Left lung (tissue), 10 donors: ENCODE measurements around the gene COPS7A. TPM values are rescaled to one million over a fixed set of nuclear protein-coding genes. Genes with fewer than 3 reads are reported as not detected.

Source experiments
- ATAC-seq: fragments of 200-7000 bp; cut with Tn5 transposase; one replicate; pipeline ENCODE4 v1.9.1; 2020; ENCODE audit warnings: moderate library complexity
- DNase-seq, 4 donors: peaks; one replicate each; pipeline ENCODE4 v3.0.0-alpha.2; 2013 to 2020
- H3K27ac ChIP-seq, 2 donors: fragments of 200-600 bp; sonication (generic) in 1 of 2; one replicate each; pipeline versions ENCODE4 v1.5.0 to v1.8.0; 2020 to 2021
- H3K27me3 ChIP-seq, 2 donors: fragments of 200-600 bp; sonication (generic) in 1 of 2; one replicate each; pipeline versions ENCODE4 v1.5.0 to v1.8.0; 2020 to 2021
- H3K36me3 ChIP-seq, 2 donors: fragments of 200-600 bp; sonication (generic) in 1 of 2; one replicate each; pipeline versions ENCODE4 v1.5.0 to v1.8.0; 2020 to 2021
- H3K4me1 ChIP-seq, 2 donors: fragments of 200-600 bp; one replicate each; pipeline ENCODE4 v1.8.0; 2021
- H3K4me3 ChIP-seq, 2 donors: fragments of 200-600 bp; sonication (generic) in 1 of 2; one replicate each; pipeline versions ENCODE4 v1.5.0 to v1.8.0; 2020 to 2021; ENCODE audit warnings: mild to moderate bottlenecking in 1 of 2
- H3K9me3 ChIP-seq, 2 donors: fragments of 200-600 bp; sonication (generic) in 1 of 2; one replicate each; pipeline versions ENCODE4 v1.5.0 to v1.8.0; 2020 to 2021
- CTCF ChIP-seq, 2 donors: fragments of 200-600 bp; sonication (generic) in 1 of 2; IDR thresholded peaks; one replicate each; pipeline versions ENCODE4 v1.5.0 to v1.8.0; 2021; ENCODE audit warnings: antibody characterized with exemption in 2 of 2
- intact Hi-C, 2 donors: fragments of 100-400 bp; cut with DNase I; formaldehyde crosslinking; loops; one replicate each; pipeline versions ENCODE4 v1.11.2 to v1.14.2; 2022
- polyA plus RNA-seq, 6 donors: library from polyadenylated mRNA; unstranded; fragments of 120-200 nt; gene quantifications; one replicate each; pipeline ENCODE4 v1.2.1, GENCODE V29; 2013; ENCODE audit not compliant: insufficient read length in 6 of 6
- total RNA-seq, 2 donors: library from RNA; stranded (reverse); fragmentation: NEBNext Ultra II Directional; extraction: Animal tissue kit (Norgen Biotek cat#: 25700); gene quantifications; one replicate each; pipeline ENCODE4 v1.2.1, GENCODE V29; 2021
- donor health status: DM: no; HTN: yes; CAD: no.
- donor health status: DM: no; HTN: no; CAD: no.

Gene COPS7A
- total and polyA plus RNA-seq, 8 donors = 51.4 to 67.5 (median 54.1) TPM

- peaks cover 0 to 40% of the 10 kb centered on the region in 2 donors for H3K27me3 ChIP-seq
- no peak for TF ChIP-seq CTCF (IDR thresholded peaks at IDR 0.05)
- intact Hi-C loops = no loop called here
- H3K36me3 ChIP-seq = no peaks in the 10 kb centered on the region
- H3K4me3 ChIP-seq = peak overlapping the region in 1 of 2 donors; percentile 83
- ATAC-seq = no peak
- peak overlapping the region; percentile 74 to 95 for H3K27ac ChIP-seq
- no peaks in the 10 kb centered on the region for H3K9me3 ChIP-seq
- DNase-seq = no peak
- peaks cover 28 to 42% of the 10 kb centered on the region in 2 donors for H3K4me1 ChIP-seq
Measured at GRCh38 chr12:6763380-6763779, 39.5 kb downstream of the COPS7A start.

GRCh38 chr12:6764011-6764828, 40.4 kb downstream of the COPS7A start:
- no peaks in the 10 kb centered on the region for H3K36me3 ChIP-seq
- intact Hi-C loops = no loop called here
- H3K9me3 ChIP-seq = no peaks in the 10 kb centered on the region
- H3K4me3 ChIP-seq = peak overlapping the region in 1 of 2 donors; percentile 83
- peaks cover 30 to 50% of the 10 kb centered on the region in 2 donors for H3K4me1 ChIP-seq
- H3K27me3 ChIP-seq = peaks cover 0 to 43% of the 10 kb centered on the region in 2 donors
- peak; percentile 81 for ATAC-seq
- H3K27ac ChIP-seq = peak overlapping the region; percentile 81 to 95
- TF ChIP-seq CTCF (IDR thresholded peaks at IDR 0.05) = no peak
- DNase-seq = peak; percentile 92 to 98 (median 96)

- no peak for ATAC-seq
- peaks cover 0 to 6% of the 10 kb centered on the region in 2 donors for H3K36me3 ChIP-seq
- peaks cover 28 to 59% of the 10 kb centered on the region in 2 donors for H3K4me1 ChIP-seq
- intact Hi-C loops = no loop called here
- no peak for TF ChIP-seq CTCF (IDR thresholded peaks at IDR 0.05)
- no peak for DNase-seq
- H3K9me3 ChIP-seq = no peaks in the 10 kb centered on the region
- peak overlapping the region; percentile 81 to 95 for H3K27ac ChIP-seq
- H3K27me3 ChIP-seq = peaks cover 0 to 43% of the 10 kb centered on the region in 2 donors
- H3K4me3 ChIP-seq = peak overlapping the region; percentile 79 to 83
Measured at GRCh38 chr12:6765048-6765633, 41.3 kb downstream of the COPS7A start.

GRCh38 chr12:6765634-6766581, 42.1 kb downstream of the COPS7A start, which contains the start of gene PTMS:
PTMS (plus strand) TSS chr12:6766363; CDS start chr12:6766706, 343 bp downstream.
- ATAC-seq = peak; percentile 58
- peaks cover 0 to 43% of the 10 kb centered on the region in 2 donors for H3K27me3 ChIP-seq

More at GRCh38 chr12:6765634-6766581, 42.1 kb downstream of the COPS7A start, which contains the start of gene PTMS:
- H3K9me3 ChIP-seq = no peaks in the 10 kb centered on the region
- no peak for TF ChIP-seq CTCF (IDR thresholded peaks at IDR 0.05)
- DNase-seq = peak; percentile 84 to 95 (median 92)
- peaks cover 0 to 12% of the 10 kb centered on the region in 2 donors for H3K36me3 ChIP-seq
- peaks cover 28 to 65% of the 10 kb centered on the region in 2 donors for H3K4me1 ChIP-seq
- intact Hi-C loops = no loop called here
- H3K4me3 ChIP-seq = peak within 1 kb of the TSS; percentile 79 to 83
- peak within 1 kb of the TSS; percentile 81 to 95 for H3K27ac ChIP-seq
